Measurements from ENCODE around the gene CTNND2. TPM values are rescaled to one million over a fixed set of nuclear protein-coding genes. Genes with fewer than 3 reads are reported as not detected.

Gene CTNND2
- total RNA-seq, 1 donor from 2014 or later = 13.9 TPM

- Histone ChIP-seq H3K9me3 (ENCODE audit: low read depth) (no peaks in the 10 kb centered on the region), H3F3A (ENCODE audit: low read depth) (no peaks in the 10 kb centered on the region), H3K4me3 (no peak overlapping the region), H3K27ac (no peak overlapping the region), H3K4me1 (no peaks in the 10 kb centered on the region), H3K36me3 (no peaks in the 10 kb centered on the region), H3K79me2 (ENCODE audit: low read depth) (no peaks in the 10 kb centered on the region), H3K9ac (no peak overlapping the region), H3K27me3 (no peaks in the 10 kb centered on the region), H4K20me1 (ENCODE audit: low read depth) (no peaks in the 10 kb centered on the region), H2AFZ (replicated peaks) (no peak overlapping the region), H3K4me2 (no peak overlapping the region)
- Mint-ChIP-seq H3K27ac (no peak overlapping the region), H3K4me3 (no peak overlapping the region), H3K27me3 (ENCODE audit: insufficient read depth, low read depth) (peaks cover 2% of the 10 kb centered on the region), H3K9me3 (no peaks in the 10 kb centered on the region), H3K4me1 (no peaks in the 10 kb centered on the region), H3K36me3 (no peaks in the 10 kb centered on the region)
- no peak for DNase-seq (ENCODE audit: low spot score)
- TF ChIP-seq EZH2phosphoT487 (IDR thresholded peaks at IDR 0.05) (no peak), CTCF (IDR thresholded peaks at IDR 0.05) (no peak), EZH2 (IDR thresholded peaks at IDR 0.05) (no peak)
Measured at GRCh38 chr5:11733185-11733839, 170.9 kb downstream of the CTNND2 start.

- Histone ChIP-seq H2AFZ (replicated peaks) (no peak overlapping the region), H3K9me3 (ENCODE audit: low read depth) (no peaks in the 10 kb centered on the region), H3K4me3 (no peak overlapping the region), H3K27me3 (no peaks in the 10 kb centered on the region), H3K36me3 (no peaks in the 10 kb centered on the region), H3K79me2 (ENCODE audit: low read depth) (no peaks in the 10 kb centered on the region), H3K9ac (no peak overlapping the region), H3K4me2 (no peak overlapping the region), H3K4me1 (no peaks in the 10 kb centered on the region), H4K20me1 (ENCODE audit: low read depth) (no peaks in the 10 kb centered on the region), H3K27ac (no peak overlapping the region), H3F3A (ENCODE audit: low read depth) (no peaks in the 10 kb centered on the region)
- H3K36me3 Mint-ChIP-seq = no peaks in the 10 kb centered on the region
- DNase-seq (ENCODE audit: low spot score) = no peak
- no peak overlapping the region for H3K27ac Mint-ChIP-seq
- H3K9me3 Mint-ChIP-seq = no peaks in the 10 kb centered on the region
- no peak overlapping the region for H3K4me3 Mint-ChIP-seq
- no peaks in the 10 kb centered on the region for H3K4me1 Mint-ChIP-seq
- TF ChIP-seq EZH2 (IDR thresholded peaks at IDR 0.05) = no peak
- TF ChIP-seq CTCF (IDR thresholded peaks at IDR 0.05) = no peak
- TF ChIP-seq EZH2phosphoT487 (IDR thresholded peaks at IDR 0.05) = no peak
- H3K27me3 Mint-ChIP-seq (ENCODE audit: insufficient read depth, low read depth) = no peaks in the 10 kb centered on the region
Measured at GRCh38 chr5:11724940-11725339, 179.3 kb downstream of the CTNND2 start.

DNA sequence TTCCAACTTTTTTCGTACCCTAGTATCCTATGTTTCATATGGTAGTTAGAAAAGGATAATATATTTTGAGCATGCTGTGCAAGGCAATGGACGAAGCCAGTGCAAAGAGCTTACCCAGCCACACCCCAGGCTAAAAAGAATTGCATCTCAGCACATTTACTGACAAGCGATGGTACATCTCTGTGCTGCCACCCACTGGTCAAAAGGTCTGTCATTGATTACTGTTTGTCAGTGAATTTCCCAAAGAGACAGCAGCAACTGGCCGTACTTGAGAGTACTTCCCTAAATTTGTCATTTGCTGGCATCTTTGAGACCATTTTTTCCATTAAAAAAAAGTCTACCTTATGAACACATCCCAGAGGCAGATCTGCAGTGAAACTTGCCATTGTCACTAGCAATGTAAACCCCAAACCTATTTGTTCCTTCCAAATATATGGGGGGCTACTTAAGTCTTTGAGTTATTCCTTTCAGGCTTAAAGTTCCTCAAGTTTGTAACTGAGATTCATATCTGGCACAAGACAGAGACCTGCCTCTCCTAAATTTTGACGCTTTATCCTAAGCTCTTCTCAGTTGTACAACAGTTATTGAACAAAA lies 184.3 kb downstream of the CTNND2 start:
- Mint-ChIP-seq H3K9me3 (no peaks in the 10 kb centered on the region), H3K36me3 (no peaks in the 10 kb centered on the region), H3K4me1 (no peaks in the 10 kb centered on the region), H3K27me3 (ENCODE audit: insufficient read depth, low read depth) (peaks cover 2% of the 10 kb centered on the region), H3K4me3 (no peak overlapping the region), H3K27ac (no peak overlapping the region)
- no peaks in the 10 kb centered on the region for H3K36me3 ChIP-seq
- peak; percentile 84 for DNase-seq (ENCODE audit: low spot score)
- no peaks in the 10 kb centered on the region for H3F3A ChIP-seq (ENCODE audit: low read depth)
- no peaks in the 10 kb centered on the region for H3K9me3 ChIP-seq (ENCODE audit: low read depth)
- no peak overlapping the region for H3K4me2 ChIP-seq
- H3K9ac ChIP-seq = no peak overlapping the region
- H2AFZ ChIP-seq (replicated peaks) = no peak overlapping the region
- H3K27ac ChIP-seq = no peak overlapping the region
- H3K79me2 ChIP-seq (ENCODE audit: low read depth) = no peaks in the 10 kb centered on the region
- no peak for TF ChIP-seq EZH2phosphoT487 (IDR thresholded peaks at IDR 0.05)
- peak; percentile 77 for TF ChIP-seq CTCF (IDR thresholded peaks at IDR 0.05)
- H3K27me3 ChIP-seq = no peaks in the 10 kb centered on the region
- H4K20me1 ChIP-seq (ENCODE audit: low read depth) = no peaks in the 10 kb centered on the region
- no peak overlapping the region for H3K4me3 ChIP-seq
- H3K4me1 ChIP-seq = no peaks in the 10 kb centered on the region
